Upper lobe of right lung (tissue), 1 donor: ENCODE data around the gene ZBP1. TPM values are rescaled to one million over a fixed set of nuclear protein-coding genes. Genes with fewer than 3 reads are reported as not detected.
A peak's percentile ranks its signal among the peaks of the same experiment; 100 is the strongest.

ENCODE experiments used
- ATAC-seq: fragments of 200-7000 bp; cut with Tn5 transposase; one replicate; pipeline ENCODE4 v1.9.1; 2020; ENCODE audit warnings: mild to moderate bottlenecking, moderate library complexity
- DNase-seq: peaks from one replicate; pipeline ENCODE4 v3.0.0-alpha.2; 2020
- H3K27ac ChIP-seq: fragments of 200-600 bp; one replicate; pipeline ENCODE4 v1.8.0; 2022
- H3K27me3 ChIP-seq: fragments of 200-600 bp; one replicate; pipeline ENCODE4 v1.8.0; 2022; ENCODE audit warnings: mild to moderate bottlenecking
- H3K36me3 ChIP-seq: fragments of 200-600 bp; one replicate; pipeline ENCODE4 v1.8.0; 2022
- H3K4me1 ChIP-seq: fragments of 200-600 bp; one replicate; pipeline ENCODE4 v1.8.0; 2022
- H3K4me3 ChIP-seq: fragments of 200-600 bp; one replicate; pipeline ENCODE4 v1.8.0; 2022; ENCODE audit warnings: mild to moderate bottlenecking
- H3K9me3 ChIP-seq: fragments of 200-600 bp; one replicate; pipeline ENCODE4 v1.8.0; 2022
- CTCF ChIP-seq: fragments of 200-600 bp; IDR thresholded peaks from one replicate; pipeline ENCODE4 v1.8.0; 2022; ENCODE audit warnings: antibody characterized with exemption
- intact Hi-C: fragments of 100-400 bp; cut with DNase I; formaldehyde crosslinking; loops from one replicate; pipeline ENCODE4 v1.11.0; 2022
- total RNA-seq: library from RNA; stranded (reverse); fragmentation: NEBNext Ultra II Directional; extraction: Animal tissue kit (Norgen Biotek cat#: 25700); gene quantifications from one replicate; pipeline ENCODE4 v1.2.1, GENCODE V29; 2021
- donor health status: DM: no; HTN: yes; CAD: no; lungs with severe emphysema.

Gene ZBP1
- total RNA-seq, 1 donor from 2014 or later: 2.7 TPM

GRCh38 chr20:57656252-57656820 lies 36.1 kb upstream of the ZBP1 start:
- no peaks in the 10 kb centered on the region for H3K27me3 ChIP-seq
- H3K4me3 ChIP-seq: no peak overlapping the region
- H3K9me3 ChIP-seq: no peaks in the 10 kb centered on the region
- no peak overlapping the region for H3K27ac ChIP-seq
- H3K36me3 ChIP-seq: peaks cover 21% of the 10 kb centered on the region
- intact Hi-C loops: loop anchor here (10.0 kb wide), 2 partner anchors 428 to 528 kb away; no protein-coding TSS in a partner anchor
- DNase-seq (peak; percentile 56), ATAC-seq (no peak)
- no peaks in the 10 kb centered on the region for H3K4me1 ChIP-seq
- TF ChIP-seq CTCF: no peak

GRCh38 chr20:57655809-57656155 lies 35.6 kb upstream of the ZBP1 start:
- H3K27ac ChIP-seq: no peak overlapping the region
- peak; percentile 39 for DNase-seq
- no peaks in the 10 kb centered on the region for H3K4me1 ChIP-seq
- no peak overlapping the region for H3K4me3 ChIP-seq
- peaks cover 26% of the 10 kb centered on the region for H3K36me3 ChIP-seq
- H3K27me3 ChIP-seq: no peaks in the 10 kb centered on the region
- no peak for TF ChIP-seq CTCF
- no peak for ATAC-seq
- intact Hi-C loops: loop anchor here (10.0 kb wide), 2 partner anchors 429 to 529 kb away; no protein-coding TSS in a partner anchor
- no peaks in the 10 kb centered on the region for H3K9me3 ChIP-seq

GRCh38 chr20:57654998-57655808 lies 35.0 kb upstream of the ZBP1 start:
- ATAC-seq: no peak
- Histone ChIP-seq H3K9me3 (no peaks in the 10 kb centered on the region), H3K36me3 (peaks cover 28% of the 10 kb centered on the region), H3K4me1 (no peaks in the 10 kb centered on the region), H3K27ac (no peak overlapping the region), H3K4me3 (no peak overlapping the region), H3K27me3 (no peaks in the 10 kb centered on the region)
- peak; percentile 62 for DNase-seq
- no peak for TF ChIP-seq CTCF
- intact Hi-C loops: loop anchor here (10.0 kb wide), 2 partner anchors 430 to 530 kb away; no protein-coding TSS in a partner anchor

DNA sequence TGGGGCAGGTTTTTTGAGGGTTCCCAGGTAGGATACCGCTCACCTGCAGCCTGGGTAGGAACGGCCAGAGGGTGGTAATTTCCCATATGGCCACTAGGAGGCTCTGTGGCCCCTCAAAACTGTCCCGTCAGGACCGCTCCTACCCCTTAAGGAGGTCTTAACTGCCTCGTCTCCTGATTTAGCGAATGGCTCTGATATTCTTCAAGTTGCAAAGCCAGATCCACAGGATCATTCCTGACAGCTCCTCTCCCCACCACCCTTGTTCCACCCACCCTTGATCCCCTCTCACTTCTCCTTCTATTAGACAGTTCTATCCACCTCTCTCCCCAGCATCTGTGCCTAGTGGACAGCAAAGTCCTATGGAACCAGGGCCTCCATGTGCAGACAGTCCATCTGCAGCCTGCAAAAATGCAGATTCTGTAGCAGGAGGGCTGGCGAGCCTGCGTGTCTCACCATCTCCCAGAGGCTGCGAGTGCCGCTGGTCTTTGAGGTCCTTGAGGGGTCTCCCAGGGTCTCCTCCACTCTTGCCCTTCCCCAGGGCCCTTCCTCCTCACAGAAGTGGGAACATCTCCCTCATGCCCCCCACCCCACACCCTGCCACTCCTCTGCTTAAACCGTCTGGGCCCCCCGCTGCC lies 34.3 kb upstream of the ZBP1 start:
- no peaks in the 10 kb centered on the region for H3K4me1 ChIP-seq
- H3K4me3 ChIP-seq: no peak overlapping the region
- H3K36me3 ChIP-seq: peaks cover 28% of the 10 kb centered on the region
- no peak overlapping the region for H3K27ac ChIP-seq
- TF ChIP-seq CTCF: peak; percentile 91
- no peaks in the 10 kb centered on the region for H3K27me3 ChIP-seq
- ATAC-seq (peak; percentile 79), DNase-seq (peak; percentile 61)
- intact Hi-C loops: loop anchor here (10.0 kb wide), 2 partner anchors 430 to 530 kb away; no protein-coding TSS in a partner anchor
- no peaks in the 10 kb centered on the region for H3K9me3 ChIP-seq

GRCh38 chr20:57653910-57654309 lies 33.7 kb upstream of the ZBP1 start:
- DNase-seq (peak; percentile 43), ATAC-seq (no peak)
- peaks cover 24% of the 10 kb centered on the region for H3K36me3 ChIP-seq

More at GRCh38 chr20:57653910-57654309, 33.7 kb upstream of the ZBP1 start:
- Histone ChIP-seq H3K4me1 (no peaks in the 10 kb centered on the region), H3K4me3 (no peak overlapping the region), H3K9me3 (no peaks in the 10 kb centered on the region), H3K27ac (no peak overlapping the region), H3K27me3 (no peaks in the 10 kb centered on the region)
- TF ChIP-seq CTCF: no peak
- intact Hi-C loops: loop anchor here (10.0 kb wide), 2 partner anchors 431 to 531 kb away; no protein-coding TSS in a partner anchor
